HEK293 (cell line): ENCODE measurements around the gene SYCP3.

Experiments used
- CTCF ChIA-PET: fragments of 350-600 bp; formaldehyde crosslinking; extraction: SDS; loops from one replicate; lab custom pipeline; 2021; ENCODE audit warnings: antibody characterized with exemption; lab: Yijun Ruan, JAX
- POLR2A ChIA-PET: fragments of 300-600 bp; formaldehyde crosslinking; extraction: SDS; loops from one replicate; lab custom pipeline; 2020; ENCODE audit warnings: antibody characterized with exemption, inconsistent platforms; lab: Yijun Ruan, JAX
- H3K27ac ChIP-seq: fragments of 200-500 bp; sonication (Bioruptor generic); 2 replicates; pipeline ENCODE4 v1.5.1; 2014; ENCODE audit warnings: low read depth, low read length, control low read depth, inconsistent platforms; ENCODE audit errors: extremely low read depth
- H3K36me3 ChIP-seq, 2 experiments: fragments of 200-500 bp in 1 of 2; sonication (Bioruptor generic) in 1 of 2; 1 replicate in 1 of 2; 2 replicates in 1 of 2; pipeline ENCODE4 v1.5.1; 2014 to 2017; ENCODE audit warnings: inconsistent platforms in 2 of 2, low read length in 2 of 2; ENCODE audit not compliant: control insufficient read depth in 2 of 2, insufficient read depth in 1 of 2
- H3K4me1 ChIP-seq: fragments of 200-500 bp; sonication (Bioruptor generic); 2 replicates; pipeline ENCODE4 v1.5.1; 2014; ENCODE audit warnings: mild to moderate bottlenecking, low read length, inconsistent platforms; ENCODE audit not compliant: control insufficient read depth, insufficient read depth
- H3K4me3 ChIP-seq: 2 replicates; pipeline ENCODE4 v1.5.1; 2011; ENCODE audit warnings: low read depth, mild to moderate bottlenecking, control low read depth, low read length, moderate library complexity
- H3K9me3 ChIP-seq: fragments of 200-500 bp; sonication (Bioruptor generic); 2 replicates; pipeline ENCODE4 v1.5.1; 2014; ENCODE audit warnings: low read depth, low read length, inconsistent platforms; ENCODE audit not compliant: control insufficient read depth, insufficient read depth
- CTCF ChIP-seq: fragments of 450-650 bp; formaldehyde crosslinking; IDR thresholded peaks from 2 replicates; pipeline ENCODE4 v1.5.1; 2016; ENCODE audit warnings: missing biosample characterization, missing genetic modification characterization
- KLF10 ChIP-seq: fragments of 450-650 bp; IDR thresholded peaks from 2 replicates; pipeline ENCODE4 v1.5.1; 2018; ENCODE audit warnings: missing biosample characterization, mild to moderate bottlenecking, missing genetic modification characterization
- PRDM2 ChIP-seq: fragments of 450-650 bp; formaldehyde crosslinking; IDR thresholded peaks from 2 replicates; pipeline ENCODE4 v1.5.1; 2016; ENCODE audit warnings: missing biosample characterization, missing genetic modification characterization, borderline replicate concordance
- SCRT1 ChIP-seq: fragments of 450-650 bp; formaldehyde crosslinking; IDR thresholded peaks from 2 replicates; pipeline ENCODE4 v1.5.1; 2016; ENCODE audit warnings: missing biosample characterization, missing genetic modification characterization, borderline replicate concordance
- SCRT2 ChIP-seq: fragments of 450-650 bp; formaldehyde crosslinking; IDR thresholded peaks from 2 replicates; pipeline ENCODE4 v1.5.1; 2016; ENCODE audit warnings: missing biosample characterization, missing genetic modification characterization
- TRIM28 ChIP-seq: IDR thresholded peaks from 2 replicates; pipeline ENCODE4 v1.6.1; 2011; ENCODE audit warnings: low read length, control low read depth, borderline replicate concordance
- WT1 ChIP-seq: fragments of 450-650 bp; formaldehyde crosslinking; IDR thresholded peaks from 2 replicates; pipeline ENCODE4 v1.5.1; 2016; ENCODE audit warnings: missing biosample characterization, missing genetic modification characterization
- ZFHX2 ChIP-seq: fragments of 450-650 bp; formaldehyde crosslinking; conservative IDR thresholded peaks from 2 replicates; pipeline ENCODE4 v1.5.1; 2016; ENCODE audit warnings: missing biosample characterization, missing genetic modification characterization
- ZNF112 ChIP-seq: fragments of 450-650 bp; formaldehyde crosslinking; IDR thresholded peaks from 2 replicates; pipeline ENCODE4 v1.5.0; 2017; ENCODE audit warnings: missing biosample characterization, missing genetic modification characterization
- ZNF121 ChIP-seq: fragments of 450-650 bp; formaldehyde crosslinking; IDR thresholded peaks from 2 replicates; pipeline ENCODE4 v1.5.1; 2016; ENCODE audit warnings: missing biosample characterization, missing genetic modification characterization
- ZNF2 ChIP-seq: fragments of 450-650 bp; formaldehyde crosslinking; IDR thresholded peaks from 2 replicates; pipeline ENCODE4 v1.5.1; 2016; ENCODE audit warnings: missing biosample characterization, missing genetic modification characterization
- ZNF335 ChIP-seq: fragments of 450-650 bp; formaldehyde crosslinking; conservative IDR thresholded peaks from 2 replicates; pipeline ENCODE4 v1.5.1; 2016; ENCODE audit warnings: missing biosample characterization, missing genetic modification characterization
- ZNF37A ChIP-seq: fragments of 450-650 bp; IDR thresholded peaks from 2 replicates; pipeline ENCODE4 v1.5.1; 2018; ENCODE audit warnings: missing biosample characterization, missing genetic modification characterization
- ZNF518A ChIP-seq: fragments of 450-650 bp; formaldehyde crosslinking; conservative IDR thresholded peaks from 2 replicates; pipeline ENCODE4 v1.5.1; 2016; ENCODE audit warnings: low read depth, missing biosample characterization, missing genetic modification characterization
- ZNF521 ChIP-seq: fragments of 450-650 bp; formaldehyde crosslinking; IDR thresholded peaks from 2 replicates; pipeline ENCODE4 v1.5.1; 2017; ENCODE audit warnings: missing biosample characterization, mild to moderate bottlenecking, missing genetic modification characterization
- ZNF558 ChIP-seq: fragments of 450-650 bp; formaldehyde crosslinking; IDR thresholded peaks from 2 replicates; pipeline ENCODE4 v1.5.1; 2016; ENCODE audit warnings: missing biosample characterization, missing genetic modification characterization
- ZNF585B ChIP-seq: fragments of 450-650 bp; formaldehyde crosslinking; IDR thresholded peaks from 2 replicates; pipeline ENCODE4 v1.5.1; 2016; ENCODE audit warnings: missing biosample characterization, missing genetic modification characterization
- ZNF701 ChIP-seq: fragments of 450-650 bp; formaldehyde crosslinking; IDR thresholded peaks from 2 replicates; pipeline ENCODE4 v1.5.1; 2016; ENCODE audit warnings: missing biosample characterization, missing genetic modification characterization
- ZNF776 ChIP-seq: fragments of 450-650 bp; formaldehyde crosslinking; IDR thresholded peaks from 2 replicates; pipeline ENCODE4 v1.5.0; 2017; ENCODE audit warnings: missing biosample characterization, missing genetic modification characterization, borderline replicate concordance
- ZSCAN23 ChIP-seq: fragments of 450-650 bp; formaldehyde crosslinking; IDR thresholded peaks from 2 replicates; pipeline ENCODE4 v1.5.1; 2016; ENCODE audit warnings: missing biosample characterization, missing genetic modification characterization

Gene SYCP3

GRCh38 chr12:101763246-101763931 is 24.1 kb upstream of the SYCP3 start:
- peaks cover 5 to 40% of the 10 kb centered on the region in 2 experiments; a peak in 1 of 3 replicates for H3K36me3 ChIP-seq
- H3K27ac ChIP-seq: no peak overlapping the region
- CTCF ChIA-PET: interaction anchor here (2.7 kb wide), 1 partner anchor 10 kb away, joined by 12 read pairs; no protein-coding TSS in a partner anchor
- H3K9me3 ChIP-seq: no peaks in the 10 kb centered on the region
- POLR2A ChIA-PET: no interaction called here
- H3K4me1 ChIP-seq: no peaks in the 10 kb centered on the region
- TF ChIP-seq SCRT1: no peak
- no peak for TF ChIP-seq ZSCAN23 (tag by site-specific recombination)
- TF ChIP-seq ZFHX2 (tag by site-specific recombination): peak; percentile 25; the same call in 1 of the 2 replicates
- TF ChIP-seq ZNF521 (tag by site-specific recombination): no peak
- TF ChIP-seq ZNF37A (tag by site-specific recombination): no peak
- no peak for TF ChIP-seq PRDM2 (tag by site-specific recombination)
- no peak for TF ChIP-seq ZNF558 (tag by site-specific recombination)
- TF ChIP-seq ZNF585B (tag by site-specific recombination): no peak
- H3K4me3 ChIP-seq: no peak overlapping the region

GRCh38 chr12:101761781-101762180 is 22.5 kb upstream of the SYCP3 start:
- POLR2A ChIA-PET: no interaction called here
- Histone ChIP-seq H3K4me3 (no peak overlapping the region), H3K4me1 (no peaks in the 10 kb centered on the region), H3K27ac (no peak overlapping the region), H3K36me3 (peaks cover 0 to 33% of the 10 kb centered on the region in 2 experiments; a peak in 2 of 3 replicates)
- no peak for TF ChIP-seq ZNF2 (tag by site-specific recombination)
- TF ChIP-seq TRIM28: no peak
- TF ChIP-seq ZSCAN23 (tag by site-specific recombination): no peak
- no peak for TF ChIP-seq WT1 (tag by site-specific recombination)
- TF ChIP-seq ZNF701: no peak
- no peak for TF ChIP-seq ZNF518A
- no peak for TF ChIP-seq CTCF
- TF ChIP-seq ZNF121 (tag by site-specific recombination): no peak
- no peak for TF ChIP-seq SCRT2 (tag by site-specific recombination)
- TF ChIP-seq ZNF335 (tag by site-specific recombination): no peak
- TF ChIP-seq ZNF776: no peak
- TF ChIP-seq ZNF112 (tag by site-specific recombination): no peak
- TF ChIP-seq KLF10 (tag by site-specific recombination): no peak
- TF ChIP-seq, all 188 proteins: peak for 0
- no peaks in the 10 kb centered on the region for H3K9me3 ChIP-seq
- CTCF ChIA-PET: interaction anchor here (0.5 to 2.7 kb wide), 5 partner anchors 12 to 347 kb away, joined by 3 to 12 read pairs (median 3); no protein-coding TSS in a partner anchor
